ENCODE data around the gene SUGP2.

Gene SUGP2

GRCh38 chr19:19033426-19034203, at the start of gene SUGP2, which contains the start of gene ARMC6:
Gene SUGP2, minus strand, starts transcription at chr19:19033517. Its CDS starts 2,446 bp downstream, at chr19:19031071.
Gene ARMC6, plus strand, starts transcription at chr19:19033603. Its CDS starts 607 bp downstream, at chr19:19034210.
- peak; percentile 80 for DNase-seq (ENCODE audit: low read depth)

DNA sequence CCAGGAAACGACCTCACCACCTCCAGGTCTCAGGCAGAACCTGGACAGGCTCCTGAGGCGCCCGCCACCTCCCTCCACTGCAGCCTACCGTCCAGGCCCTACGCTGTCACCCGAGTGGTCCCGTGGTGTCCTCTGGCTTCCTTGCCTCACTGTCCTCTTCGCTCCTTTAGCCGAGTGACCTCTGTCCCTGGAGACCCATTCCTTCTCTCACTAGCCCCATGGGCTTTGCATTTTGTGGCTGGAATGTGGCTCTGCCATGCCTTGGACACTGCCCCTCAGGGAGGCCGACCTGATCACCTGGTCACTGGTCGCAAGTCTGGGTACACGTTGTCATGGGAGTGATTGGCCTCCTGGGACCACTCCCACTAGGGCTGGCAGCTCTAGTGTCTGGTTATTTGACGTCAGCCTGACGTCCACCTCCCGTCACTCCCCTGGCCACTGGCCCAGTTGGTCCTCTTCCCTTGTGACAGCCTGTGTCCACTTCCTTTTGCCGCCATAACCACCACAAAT, 48.4 kb upstream of the SUGP2 start:
- DNase-seq (ENCODE audit: low read depth), result no peak

GRCh38 chr19:19079571-19079970, 46.3 kb upstream of the SUGP2 start:
- no peak for DNase-seq (ENCODE audit: low read depth)

DNA sequence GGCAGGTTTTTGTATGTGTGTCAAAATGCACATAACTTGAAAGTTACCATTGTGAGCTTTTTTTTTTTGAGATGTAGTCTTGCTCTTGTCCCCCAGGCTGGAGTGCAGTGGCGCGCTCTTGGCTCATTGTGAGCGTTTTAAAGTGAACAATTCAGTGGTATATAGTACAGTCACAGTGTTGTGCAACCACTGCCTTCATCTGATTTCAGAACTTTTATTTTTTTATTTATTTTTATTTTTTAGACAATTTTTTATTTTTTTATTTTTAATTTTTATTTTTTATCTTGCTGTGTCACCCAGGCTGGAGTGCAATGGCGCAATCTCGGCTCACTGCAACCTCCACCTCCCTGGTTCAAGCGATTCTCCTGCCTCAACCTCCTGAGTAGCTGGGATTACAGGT, 45.5 kb upstream of the SUGP2 start:
- no peak for DNase-seq (ENCODE audit: low read depth)

DNA sequence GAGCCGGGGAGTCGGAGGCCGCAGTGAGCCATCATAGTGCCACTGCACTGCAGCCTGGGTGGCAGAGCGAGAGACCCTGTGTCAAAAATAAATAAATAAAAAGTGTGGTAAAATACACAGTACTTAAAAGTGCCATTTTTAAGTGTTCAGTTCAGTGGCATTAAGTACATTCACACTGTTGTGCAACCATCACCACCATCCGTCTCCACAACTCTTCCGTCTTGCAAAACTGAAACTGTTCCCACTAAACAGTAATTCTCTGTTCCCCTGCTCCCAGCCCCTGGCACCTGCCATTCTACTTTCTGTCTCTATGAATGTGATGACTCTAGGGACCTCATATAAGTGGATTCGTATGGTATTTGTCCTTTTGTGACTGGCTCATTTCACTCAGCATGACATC, 43.8 kb upstream of the SUGP2 start:
- DNase-seq (ENCODE audit: low read depth), result no peak

- no peak for DNase-seq (ENCODE audit: low read depth)
Measured at GRCh38 chr19:19076476-19076875, 43.2 kb upstream of the SUGP2 start.

DNA sequence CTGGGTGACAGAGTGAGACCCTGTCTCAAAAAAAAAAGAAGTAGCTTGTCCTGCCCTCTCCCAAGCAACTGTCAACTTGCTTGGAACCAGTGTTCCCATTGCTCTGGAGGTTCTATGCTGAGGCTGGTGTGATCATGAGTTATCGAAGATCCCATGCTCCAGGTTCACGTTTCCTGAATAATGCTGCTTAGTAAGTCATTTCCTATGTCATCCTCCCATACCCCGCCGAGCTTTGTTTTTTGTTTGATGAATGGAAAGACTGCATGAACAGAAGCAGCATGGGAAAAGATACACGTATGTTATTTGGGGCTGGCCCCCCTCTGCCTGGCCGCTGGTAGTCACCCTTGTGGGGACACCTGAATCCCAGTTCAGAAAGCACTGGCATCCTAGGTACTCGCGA, 41.8 kb upstream of the SUGP2 start:
- no peak for DNase-seq (ENCODE audit: low read depth)

- DNase-seq (ENCODE audit: low read depth), result no peak
Measured at GRCh38 chr19:19074196-19074882, 41.0 kb upstream of the SUGP2 start.

GRCh38 chr19:19071897-19072296, 38.6 kb upstream of the SUGP2 start:
- DNase-seq (ENCODE audit: low read depth), result no peak

DNA sequence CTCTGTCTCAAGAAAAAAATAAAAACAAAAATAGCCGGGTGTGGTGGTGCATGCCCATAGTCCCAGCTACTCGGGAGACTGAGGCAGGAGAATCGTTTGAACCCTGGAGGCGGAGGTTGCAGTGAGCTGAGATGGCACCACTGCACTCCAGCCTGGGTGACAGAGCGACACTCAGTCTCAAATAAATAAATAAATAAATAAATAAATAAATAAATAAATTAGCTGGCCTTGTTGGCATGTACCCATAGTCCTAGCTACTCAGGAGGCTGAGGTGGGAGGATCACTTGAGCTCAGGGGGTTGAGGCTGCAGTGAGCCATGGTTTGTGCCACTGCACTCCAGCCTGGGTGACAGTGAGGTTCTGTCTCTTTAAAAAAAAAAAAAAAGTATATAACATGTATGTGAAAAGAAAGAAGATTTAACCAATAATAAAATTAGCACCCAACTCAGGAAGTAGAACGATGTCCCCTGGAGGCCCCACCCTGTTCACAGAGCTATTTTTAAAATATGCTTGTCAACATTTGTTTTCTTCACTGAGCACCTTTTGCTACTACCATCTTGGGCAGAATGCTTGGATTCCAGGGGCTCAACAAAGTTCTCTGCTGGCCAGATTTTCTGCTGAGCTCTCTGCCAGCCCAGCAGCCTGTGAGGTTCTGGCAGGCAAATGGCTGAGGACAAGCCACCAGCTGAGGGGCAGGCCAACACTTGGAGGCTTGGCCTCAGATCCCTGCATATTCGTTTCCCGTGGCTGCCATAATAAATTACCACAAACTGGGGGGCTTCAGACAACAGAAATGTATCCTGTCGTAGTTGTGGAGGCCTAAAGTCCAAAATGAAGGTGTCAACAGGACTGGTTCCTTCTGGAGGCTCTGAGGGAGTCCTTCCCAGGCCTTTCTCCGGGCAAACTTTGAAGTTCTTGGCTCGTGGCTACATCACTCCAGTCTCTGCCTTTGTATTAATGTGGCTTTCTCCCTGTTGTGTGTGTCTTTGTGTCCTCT, 35.6 kb upstream of the SUGP2 start:
- DNase-seq (ENCODE audit: low read depth), result no peak

- no peak for DNase-seq (ENCODE audit: low read depth)
Measured at GRCh38 chr19:19067276-19068072, 34.2 kb upstream of the SUGP2 start.

DNA sequence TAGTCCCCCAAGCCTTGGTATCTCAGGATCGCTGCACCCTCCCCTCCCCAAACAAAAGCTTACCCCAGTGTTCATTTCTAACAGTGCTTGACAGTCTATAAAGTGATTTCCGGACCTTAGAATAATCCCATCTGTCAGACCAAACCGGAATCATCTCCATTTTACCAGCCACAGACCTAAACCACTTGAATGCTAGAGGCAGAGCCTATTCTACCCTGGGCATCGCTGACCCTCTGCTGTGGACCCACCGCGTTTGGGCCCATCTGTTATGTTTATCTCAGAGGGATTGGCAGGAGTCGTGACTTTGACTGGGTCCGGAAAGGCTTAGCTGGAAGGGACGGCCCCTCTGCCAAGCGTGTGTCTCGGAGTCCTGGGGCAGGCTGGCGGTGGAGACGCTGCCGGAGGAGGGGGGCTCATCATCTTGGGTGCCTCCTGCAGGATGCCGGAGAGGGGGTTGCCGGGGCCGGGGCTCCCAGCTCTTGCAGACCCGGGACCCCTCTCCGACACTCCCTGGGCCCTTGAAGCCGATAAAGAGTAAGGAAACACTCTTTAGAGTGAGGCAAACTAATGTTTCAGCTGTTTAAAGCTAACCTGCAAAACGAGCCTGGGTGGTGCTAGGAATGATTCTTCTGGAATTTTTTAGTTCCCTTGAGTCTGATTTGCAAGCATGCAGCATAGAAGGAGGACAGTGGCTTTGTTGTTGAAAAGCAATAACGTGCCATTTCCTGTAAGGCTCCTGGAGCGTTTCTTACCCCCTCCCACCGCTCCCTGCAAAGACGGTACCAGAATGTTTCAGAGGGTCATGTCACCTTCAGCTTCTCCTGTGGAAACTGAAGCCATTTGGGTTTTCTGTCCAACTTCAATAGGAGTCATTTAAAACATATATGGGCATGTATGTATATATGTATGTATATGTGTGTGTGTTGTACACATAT, 31.8 kb upstream of the SUGP2 start:
- DNase-seq (ENCODE audit: low read depth), result no peak

GRCh38 chr19:19064098-19064722, 30.9 kb upstream of the SUGP2 start:
- DNase-seq (ENCODE audit: low read depth), result no peak

DNA sequence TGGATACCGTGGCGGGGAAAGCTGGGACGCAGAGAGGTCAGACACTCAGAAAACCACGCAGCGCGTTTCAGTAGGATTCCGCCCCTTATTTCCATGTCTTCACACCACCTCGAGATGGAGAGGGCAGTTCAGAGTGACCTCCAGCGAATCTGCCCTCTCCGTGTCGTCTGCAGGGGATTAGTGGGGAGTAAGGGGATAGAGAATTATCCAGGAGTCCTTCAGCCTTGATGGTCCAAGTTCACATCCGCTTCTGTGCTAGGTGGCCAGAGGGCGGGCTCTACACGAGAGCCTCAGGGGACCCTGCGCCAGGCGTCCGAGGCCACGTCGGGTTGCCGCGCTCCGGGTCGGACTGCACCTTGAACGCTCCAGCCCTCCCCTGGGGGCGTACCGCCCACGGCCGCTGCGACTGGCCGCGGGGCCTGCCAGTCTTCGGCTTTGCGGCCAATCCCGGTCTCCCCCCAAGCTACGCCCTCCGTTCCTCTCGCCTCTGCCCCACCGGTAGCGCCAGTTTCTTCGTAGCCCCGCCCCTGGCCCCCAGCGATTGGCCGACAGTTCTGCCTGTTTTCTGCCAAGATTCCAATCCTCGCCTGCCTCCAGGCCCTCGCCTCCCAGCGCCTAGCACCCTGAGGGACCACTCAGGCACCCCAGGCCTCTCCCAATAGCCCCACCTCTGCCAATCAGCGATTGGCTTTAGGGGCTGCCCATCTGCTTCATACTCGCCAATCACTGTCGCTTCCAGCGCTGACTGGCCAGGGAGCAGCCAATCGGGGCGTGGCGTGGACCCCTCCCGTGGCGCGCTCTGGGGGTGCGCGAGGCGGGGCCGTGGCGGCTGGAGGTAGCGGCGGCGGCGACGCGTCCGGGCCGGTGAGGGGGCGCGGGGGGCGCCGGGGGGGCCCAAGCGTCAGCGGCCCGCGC, 30.1 kb upstream of the SUGP2 start, which contains the start of gene SLC25A42:
TSS of gene SLC25A42 (plus strand) at position 812 of the 915 bp plus-strand sequence. CDS start 32,131 bp downstream, outside the sequence.
- peak; percentile 95 for DNase-seq (ENCODE audit: low read depth)

DNA sequence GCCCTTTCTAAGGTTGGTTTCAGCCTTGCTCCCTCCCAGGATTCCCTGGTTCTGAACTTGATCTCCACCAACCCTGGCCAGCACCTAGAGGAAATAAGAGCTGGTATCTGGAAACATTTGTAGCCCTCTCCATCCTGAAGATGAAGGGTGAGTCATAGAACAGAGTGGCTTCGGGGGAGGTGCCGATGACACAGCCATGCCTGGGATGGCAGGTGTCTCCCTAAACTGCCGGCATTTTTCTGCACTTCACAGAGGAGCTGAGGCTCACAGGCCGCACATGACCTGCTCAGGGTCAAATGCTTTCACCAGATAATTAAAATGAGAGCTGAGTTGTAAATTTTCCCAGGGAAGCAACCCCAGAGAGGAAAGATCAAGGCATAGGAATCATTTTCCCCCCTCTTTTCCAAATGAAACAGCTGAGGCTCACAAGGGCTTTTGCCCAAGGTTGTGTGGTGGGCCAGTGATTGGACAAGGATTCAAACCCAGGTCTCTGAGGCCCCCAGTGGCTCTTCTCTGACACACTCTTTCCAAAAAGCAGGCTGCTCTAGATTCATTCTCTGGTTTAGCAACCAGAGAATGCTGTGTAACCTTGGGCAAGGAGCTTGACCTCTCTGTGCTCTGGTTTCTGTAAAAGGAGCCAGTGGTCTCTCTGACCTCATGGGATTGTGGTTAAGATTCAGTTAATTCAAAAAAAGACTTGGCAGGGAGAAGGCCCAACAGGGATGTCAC, 29.3 kb upstream of the SUGP2 start:
- DNase-seq (ENCODE audit: low read depth), result no peak

GRCh38 chr19:19061506-19061905, 28.2 kb upstream of the SUGP2 start:
- DNase-seq (ENCODE audit: low read depth), result no peak

- no peak for DNase-seq (ENCODE audit: low read depth)
Measured at GRCh38 chr19:19059837-19060611, 26.7 kb upstream of the SUGP2 start.
